HG02981 (cell line): ENCODE data around the gene ZFP36.
A peak's percentile ranks its signal among the peaks of the same experiment; 100 is the strongest.
"Not testable (repeated sequence)": the region's sequence is repeated elsewhere in the genome, so short reads cannot be mapped to it uniquely, and the experiment has no call there.

ENCODE experiments used
- ATAC-seq: cut with Tn5 transposase; IDR thresholded peaks from one replicate; pipeline ENCODE4 v1.9.1; 2021; ENCODE audit warnings: mild to moderate bottlenecking, moderate library complexity; ENCODE audit not compliant: unreplicated experiment

Gene ZFP36

GRCh38 chr19:39444598-39445195, 38.0 kb downstream of the ZFP36 start:
- no peak for ATAC-seq

- peak; percentile 76 for ATAC-seq
Observed at GRCh38 chr19:39445196-39446111, 38.8 kb downstream of the ZFP36 start, which contains the start of gene SUPT5H. Gene SUPT5H, plus strand, starts transcription at chr19:39445582. Its CDS starts 309 bp downstream, at chr19:39445891.

GRCh38 chr19:39446365-39447084, 39.9 kb downstream of the ZFP36 start:
- ATAC-seq, result no peak

GRCh38 chr19:39448271-39448670, 41.6 kb downstream of the ZFP36 start:
- ATAC-seq, result no peak

DNA sequence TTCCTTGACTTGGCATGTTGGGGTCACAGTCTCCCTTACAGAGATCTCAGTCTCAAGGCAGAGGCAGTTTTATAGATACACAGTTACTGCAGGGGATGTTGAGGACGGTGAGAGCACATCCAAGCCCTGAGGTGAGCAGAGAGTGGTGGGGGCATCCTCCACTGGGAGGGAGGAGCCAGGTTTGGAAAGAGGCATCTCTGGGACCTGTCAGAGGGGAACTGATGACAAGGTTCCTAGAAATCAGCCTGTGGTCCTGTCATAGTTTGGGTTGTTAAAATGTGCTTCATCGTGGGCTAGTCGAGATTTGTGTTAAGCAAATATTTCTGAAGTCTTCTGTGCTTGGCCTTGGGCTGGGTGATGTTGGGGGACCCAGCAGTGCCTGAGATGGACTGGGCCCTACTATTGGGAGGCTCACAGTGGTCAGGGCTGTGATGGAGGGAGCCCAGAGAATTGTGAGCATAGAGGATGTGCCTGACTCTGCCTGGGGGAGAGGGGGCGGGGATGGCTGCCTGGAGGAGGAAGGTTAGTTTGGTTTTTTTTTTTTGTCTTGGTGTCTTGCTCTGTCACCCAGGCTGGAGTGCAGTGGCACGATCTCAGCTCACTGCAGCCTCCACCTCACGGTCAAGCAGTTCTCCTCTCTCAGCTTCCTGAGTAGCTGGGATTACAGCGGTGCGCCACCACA, 42.6 kb downstream of the ZFP36 start:
- ATAC-seq, result no peak

- not testable (repeated sequence) for ATAC-seq
Observed at GRCh38 chr19:39451257-39451656, 44.6 kb downstream of the ZFP36 start.
